GM19467 (cell line): Measurements from ENCODE around the gene RUNDC1.
"Not testable (repeated sequence)": the region's sequence is repeated elsewhere in the genome, so short reads cannot be mapped to it uniquely, and the experiment has no call there.

ENCODE experiments used
- ATAC-seq: cut with Tn5 transposase; IDR thresholded peaks from one replicate; pipeline ENCODE4 v1.9.1; 2021; ENCODE audit warnings: mild to moderate bottlenecking, moderate library complexity; ENCODE audit not compliant: unreplicated experiment

Gene RUNDC1

GRCh38 chr17:42989726-42990652 is 9.6 kb downstream of the RUNDC1 start:
- ATAC-seq: no peak

GRCh38 chr17:42991471-42991870 is 11.1 kb downstream of the RUNDC1 start:
- ATAC-seq: no peak

GRCh38 chr17:42992872-42993271 is 12.5 kb downstream of the RUNDC1 start:
- ATAC-seq: no peak

- not testable (repeated sequence) for ATAC-seq
These were observed 13.5 kb downstream of the RUNDC1 start for GRCh38 chr17:42993913-42994312.

- ATAC-seq: no peak
These were observed 17.1 kb downstream of the RUNDC1 start for GRCh38 chr17:42997390-42997983.

GRCh38 chr17:42997984-42998938 is 17.9 kb downstream of the RUNDC1 start, which contains the start of gene RPL27:
RPL27 (plus strand) TSS chr17:42998419; CDS start chr17:42998751, 332 bp downstream.
- ATAC-seq: peak; percentile 93

- ATAC-seq: no peak
These were observed 18.7 kb downstream of the RUNDC1 start for GRCh38 chr17:42999003-42999525.

GRCh38 chr17:43000894-43001293 is 20.5 kb downstream of the RUNDC1 start:
- not testable (repeated sequence) for ATAC-seq

- ATAC-seq: no peak
These were observed 23.3 kb downstream of the RUNDC1 start for GRCh38 chr17:43003542-43004172.

GRCh38 chr17:43006639-43007551 is 26.5 kb downstream of the RUNDC1 start, which contains the start of gene IFI35:
IFI35 (plus strand) TSS chr17:43006784; CDS start chr17:43006948, 164 bp downstream.
- peak; percentile 77 for ATAC-seq

- ATAC-seq: no peak
These were observed 30.4 kb downstream of the RUNDC1 start for GRCh38 chr17:43010667-43011308.

GRCh38 chr17:43011728-43012472 is 31.5 kb downstream of the RUNDC1 start:
- ATAC-seq: no peak

GRCh38 chr17:43013296-43013695 is 32.9 kb downstream of the RUNDC1 start:
- ATAC-seq: no peak

- no peak for ATAC-seq
These were observed 33.8 kb downstream of the RUNDC1 start for GRCh38 chr17:43014020-43014648.

GRCh38 chr17:43014649-43015542 is 34.5 kb downstream of the RUNDC1 start:
- no peak for ATAC-seq

GRCh38 chr17:43015579-43015978 is 35.2 kb downstream of the RUNDC1 start:
- ATAC-seq: no peak
